Left ventricle myocardium inferior (tissue), 1 donor: ENCODE results near the gene MAGI2. TPM values are rescaled to one million over a fixed set of nuclear protein-coding genes. Genes with fewer than 3 reads are reported as not detected.

ENCODE experiments used
- DNase-seq: peaks from one replicate; pipeline ENCODE4 v3.0.0-alpha.2; 2020
- H3K27ac ChIP-seq: fragments of 200-600 bp; replicated peaks from 2 replicates; pipeline ENCODE4 v1.8.0; 2021
- H3K27me3 ChIP-seq: fragments of 200-600 bp; 2 replicates; pipeline ENCODE4 v1.8.0; 2021; ENCODE audit warnings: low read depth
- H3K36me3 ChIP-seq: fragments of 200-600 bp; 2 replicates; pipeline ENCODE4 v1.8.0; 2021
- H3K4me1 ChIP-seq: fragments of 200-600 bp; 2 replicates; pipeline ENCODE4 v1.8.0; 2021
- H3K4me3 ChIP-seq: fragments of 200-600 bp; 2 replicates; pipeline ENCODE4 v1.8.0; 2021; ENCODE audit warnings: mild to moderate bottlenecking, moderate library complexity
- H3K9me3 ChIP-seq: fragments of 200-600 bp; replicated peaks from 2 replicates; pipeline ENCODE4 v1.8.0; 2021
- CTCF ChIP-seq: fragments of 200-600 bp; IDR thresholded peaks from 2 replicates; pipeline ENCODE4 v1.8.0; 2021; ENCODE audit warnings: antibody characterized with exemption, mild to moderate bottlenecking, borderline replicate concordance
- intact Hi-C: fragments of 100-400 bp; cut with micrococcal nuclease; formaldehyde crosslinking; loops from one replicate; pipeline ENCODE4 v1.11.0; 2022
- total RNA-seq: library from RNA; stranded (reverse); fragmentation: NEBNext Ultra II Directional; extraction: Animal tissue kit (Norgen Biotek cat#: 25700); gene quantifications from one replicate; pipeline ENCODE4 v1.2.1, GENCODE V29; 2021
- donor health status: DM: no; HTN: yes; CAD: no; lungs with severe emphysema.

Gene MAGI2
- total RNA-seq, 1 donor from 2014 or later: 4.5 TPM

- H3K9me3 ChIP-seq: no peaks in the 10 kb centered on the region
- no peaks in the 10 kb centered on the region for H3K4me1 ChIP-seq
- DNase-seq: no peak
- no peak for TF ChIP-seq CTCF
- H3K27ac ChIP-seq: no peak overlapping the region
- no peaks in the 10 kb centered on the region for H3K27me3 ChIP-seq
- H3K36me3 ChIP-seq: no peaks in the 10 kb centered on the region
- intact Hi-C loops: no loop called here
- no peak overlapping the region for H3K4me3 ChIP-seq
Observed at GRCh38 chr7:78529392-78529791, 924.1 kb downstream of the MAGI2 start.

- H3K4me1 ChIP-seq: no peaks in the 10 kb centered on the region
- H3K4me3 ChIP-seq: no peak overlapping the region
- H3K27me3 ChIP-seq: no peaks in the 10 kb centered on the region
- intact Hi-C loops: no loop called here
- no peak for DNase-seq
- H3K27ac ChIP-seq: no peak overlapping the region
- H3K36me3 ChIP-seq: no peaks in the 10 kb centered on the region
- no peak for TF ChIP-seq CTCF
- no peaks in the 10 kb centered on the region for H3K9me3 ChIP-seq
Observed at GRCh38 chr7:78528964-78529363, 924.5 kb downstream of the MAGI2 start.

- Histone ChIP-seq H3K27ac (no peak overlapping the region), H3K36me3 (no peaks in the 10 kb centered on the region), H3K4me1 (no peaks in the 10 kb centered on the region), H3K4me3 (no peak overlapping the region), H3K27me3 (no peaks in the 10 kb centered on the region), H3K9me3 (no peaks in the 10 kb centered on the region)
- no peak for DNase-seq
- no peak for TF ChIP-seq CTCF
- intact Hi-C loops: no loop called here
Observed at GRCh38 chr7:78523930-78524329, 929.5 kb downstream of the MAGI2 start.

- Histone ChIP-seq H3K9me3 (no peaks in the 10 kb centered on the region), H3K36me3 (no peaks in the 10 kb centered on the region), H3K4me3 (no peak overlapping the region), H3K27ac (no peak overlapping the region), H3K27me3 (no peaks in the 10 kb centered on the region), H3K4me1 (no peaks in the 10 kb centered on the region)
- TF ChIP-seq CTCF: no peak
- no peak for DNase-seq
- intact Hi-C loops: no loop called here
Observed at GRCh38 chr7:78521961-78522360, 931.5 kb downstream of the MAGI2 start.

GRCh38 chr7:78516450-78516849, 937.0 kb downstream of the MAGI2 start:
- H3K27ac ChIP-seq: no peak overlapping the region
- no peaks in the 10 kb centered on the region for H3K36me3 ChIP-seq
- no peaks in the 10 kb centered on the region for H3K4me1 ChIP-seq
- no peaks in the 10 kb centered on the region for H3K9me3 ChIP-seq
- intact Hi-C loops: no loop called here
- no peak for TF ChIP-seq CTCF
- DNase-seq: no peak
- H3K4me3 ChIP-seq: no peak overlapping the region
- H3K27me3 ChIP-seq: no peaks in the 10 kb centered on the region

GRCh38 chr7:78514634-78515033, 938.8 kb downstream of the MAGI2 start:
- TF ChIP-seq CTCF: no peak
- Histone ChIP-seq H3K4me1 (no peaks in the 10 kb centered on the region), H3K27me3 (no peaks in the 10 kb centered on the region), H3K27ac (no peak overlapping the region), H3K36me3 (no peaks in the 10 kb centered on the region), H3K9me3 (no peaks in the 10 kb centered on the region), H3K4me3 (no peak overlapping the region)
- intact Hi-C loops: no loop called here
- DNase-seq: no peak
